ENCODE data around the gene EEF2K. TPM values are rescaled to one million over a fixed set of nuclear protein-coding genes. Genes with fewer than 3 reads are reported as not detected.

Gene EEF2K
- total RNA-seq, 2 experiments from 2014 or later: 23.9 to 28.3 TPM

GRCh38 chr16:22222006-22222405, 15.9 kb downstream of the EEF2K start:
- Mint-ChIP-seq H3K36me3 (ENCODE audit: low read depth) (peaks cover 3% of the 10 kb centered on the region), H3K4me3 (no peak overlapping the region), H3K9me3 (ENCODE audit: low read depth) (no peaks in the 10 kb centered on the region), H3K4me1 (peaks cover 9% of the 10 kb centered on the region), H3K27ac (no peak overlapping the region), H3K27me3 (no peaks in the 10 kb centered on the region)
- CTCF ChIA-PET: interaction anchor here (1.0 to 1.2 kb wide), 3 partner anchors 12 to 75 kb away, joined by 3 to 5 read pairs (median 3); no protein-coding TSS in a partner anchor
- no peak for ATAC-seq
- POLR2A ChIA-PET: no interaction called here
- intact Hi-C loops (cut with DNase I, micrococcal nuclease): no loop called here
- DNase-seq: no peak

GRCh38 chr16:22222998-22223397, 16.9 kb downstream of the EEF2K start:
- Mint-ChIP-seq H3K4me3 (no peak overlapping the region), H3K36me3 (ENCODE audit: low read depth) (no peaks in the 10 kb centered on the region), H3K4me1 (peaks cover 8% of the 10 kb centered on the region), H3K9me3 (ENCODE audit: low read depth) (no peaks in the 10 kb centered on the region), H3K27me3 (no peaks in the 10 kb centered on the region), H3K27ac (no peak overlapping the region)
- POLR2A ChIA-PET: no interaction called here
- ATAC-seq (peak; percentile 33), DNase-seq (no peak)
- intact Hi-C loops (cut with DNase I, micrococcal nuclease): no loop called here
- CTCF ChIA-PET: interaction anchor here (0.6 to 0.7 kb wide), 2 partner anchors 917 to 1968 kb away, joined by 3 read pairs; no protein-coding TSS in a partner anchor

DNA sequence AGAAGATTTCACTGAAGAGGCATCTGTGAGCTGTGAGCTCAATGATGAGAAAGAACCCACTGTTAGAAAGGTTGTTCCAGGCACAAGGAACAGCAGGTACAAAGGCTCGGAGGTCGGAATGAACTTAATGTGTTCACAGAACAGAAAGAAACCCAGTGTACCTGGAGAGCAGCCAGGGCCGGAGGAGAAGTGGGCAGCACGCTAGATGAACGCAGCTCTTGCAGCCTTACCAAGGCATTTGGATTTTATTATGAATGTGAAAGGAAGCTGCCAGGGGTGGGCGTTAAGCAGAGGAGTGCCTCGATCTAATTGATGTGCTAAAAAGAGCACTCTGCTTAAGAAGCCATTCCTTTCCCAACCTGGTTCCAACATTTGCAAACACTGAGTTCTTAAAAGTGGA, 19.0 kb downstream of the EEF2K start:
- no peak for ATAC-seq
- ChIA-PET POLR2A (no interaction called here), CTCF (no interaction called here)
- intact Hi-C loops (cut with DNase I, micrococcal nuclease): no loop called here
- peaks cover 8% of the 10 kb centered on the region for H3K4me1 Mint-ChIP-seq
- H3K4me3 Mint-ChIP-seq: no peak overlapping the region
- no peak for DNase-seq
- H3K27ac Mint-ChIP-seq: no peak overlapping the region
- no peaks in the 10 kb centered on the region for H3K9me3 Mint-ChIP-seq (ENCODE audit: low read depth)
- peaks cover 6% of the 10 kb centered on the region for H3K36me3 Mint-ChIP-seq (ENCODE audit: low read depth)
- no peaks in the 10 kb centered on the region for H3K27me3 Mint-ChIP-seq

- intact Hi-C loops (cut with DNase I, micrococcal nuclease): loop anchor here in 1 of 2 experiments (2.0 kb wide), 1 partner anchor 21 kb away; no protein-coding TSS in a partner anchor
- H3K27ac Mint-ChIP-seq: no peak overlapping the region
- ChIA-PET POLR2A (no interaction called here), CTCF (interaction anchor here (0.6 to 0.7 kb wide), 2 partner anchors 23 to 700 kb away, joined by 3 to 6 read pairs; no protein-coding TSS in a partner anchor)
- DNase-seq: no peak
- no peaks in the 10 kb centered on the region for H3K27me3 Mint-ChIP-seq
- H3K4me1 Mint-ChIP-seq: peaks cover 11% of the 10 kb centered on the region
- no peaks in the 10 kb centered on the region for H3K9me3 Mint-ChIP-seq (ENCODE audit: low read depth)
- H3K4me3 Mint-ChIP-seq: no peak overlapping the region
- peaks cover 23% of the 10 kb centered on the region for H3K36me3 Mint-ChIP-seq (ENCODE audit: low read depth)
- ATAC-seq: no peak
Measured at GRCh38 chr16:22229889-22230288, 23.8 kb downstream of the EEF2K start.

DNA sequence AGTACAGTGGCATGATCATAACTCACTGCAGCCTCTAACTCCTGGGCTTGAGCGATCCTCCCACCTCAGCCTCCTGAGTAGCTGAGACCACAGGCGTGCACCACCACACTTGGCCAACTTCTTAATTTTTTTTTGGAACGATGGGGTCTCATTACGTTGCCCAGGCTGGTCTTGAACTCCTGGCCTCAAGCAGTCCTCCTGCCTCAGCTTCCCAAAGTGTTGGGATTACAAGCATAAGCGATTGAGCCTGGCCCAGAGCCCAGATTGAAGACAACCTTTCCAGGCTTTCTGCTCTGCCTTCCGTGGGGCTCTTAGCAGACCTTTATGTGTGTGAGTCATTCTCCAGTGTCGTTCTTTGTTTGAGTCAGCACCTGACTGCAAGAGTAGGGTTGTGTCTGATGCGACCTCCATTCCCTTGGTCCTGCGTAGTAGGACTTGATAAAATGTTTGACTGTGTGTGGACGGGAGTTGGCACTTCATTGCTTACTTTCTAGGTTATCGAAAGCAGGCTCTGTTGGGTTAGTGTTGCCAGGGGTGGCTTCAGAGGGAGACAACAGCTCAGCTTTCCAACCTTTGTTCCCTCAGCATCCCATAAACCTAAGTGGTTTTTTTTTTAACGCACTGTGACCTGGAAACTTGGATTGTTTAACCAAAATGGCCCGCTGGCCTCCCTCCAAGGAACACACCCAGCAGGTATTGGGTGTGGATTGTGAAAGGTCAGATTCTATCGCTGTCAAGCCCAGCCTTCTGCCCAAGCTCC, 26.4 kb downstream of the EEF2K start:
- intact Hi-C loops (cut with DNase I, micrococcal nuclease): loop anchor here in 1 of 2 experiments (1.0 to 2.0 kb wide), 2 partner anchors 26 to 64 kb away; partner anchors contain the start of genes EEF2K and POLR3E
- H3K27me3 Mint-ChIP-seq: no peaks in the 10 kb centered on the region
- H3K36me3 Mint-ChIP-seq (ENCODE audit: low read depth): peaks cover 23% of the 10 kb centered on the region
- H3K4me3 Mint-ChIP-seq: no peak overlapping the region
- peak overlapping the region; percentile 51 for H3K27ac Mint-ChIP-seq
- H3K4me1 Mint-ChIP-seq: peaks cover 11% of the 10 kb centered on the region
- POLR2A ChIA-PET: no interaction called here
- CTCF ChIA-PET: no interaction called here
- peak; percentile 68 for DNase-seq
- ATAC-seq: peak; percentile 100
- no peaks in the 10 kb centered on the region for H3K9me3 Mint-ChIP-seq (ENCODE audit: low read depth)

DNA sequence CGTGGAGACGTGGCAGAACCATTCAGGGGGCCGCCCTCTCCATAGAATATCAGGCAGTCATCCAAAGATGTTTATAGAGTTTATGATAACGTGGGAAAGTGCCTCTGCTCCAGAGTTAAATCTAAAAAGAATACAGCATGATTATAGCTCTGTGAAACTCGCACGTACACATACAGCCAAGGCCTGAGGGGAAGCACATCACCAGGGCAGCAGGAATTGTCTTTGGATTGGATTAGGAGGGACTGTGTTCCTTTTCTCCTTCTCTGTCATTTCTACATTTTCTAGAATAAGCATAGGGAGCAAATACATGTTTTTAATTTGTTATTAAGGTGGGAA, 26.9 kb downstream of the EEF2K start:
- Mint-ChIP-seq H3K27me3 (no peaks in the 10 kb centered on the region), H3K9me3 (ENCODE audit: low read depth) (no peaks in the 10 kb centered on the region), H3K4me3 (no peak overlapping the region), H3K27ac (no peak overlapping the region), H3K36me3 (ENCODE audit: low read depth) (peaks cover 23% of the 10 kb centered on the region), H3K4me1 (peaks cover 11% of the 10 kb centered on the region)
- no peak for ATAC-seq
- intact Hi-C loops (cut with DNase I, micrococcal nuclease): loop anchor here in 1 of 2 experiments (2.0 kb wide), 1 partner anchor 64 kb away; the partner anchor contains the start of gene POLR3E
- CTCF ChIA-PET: interaction anchor here (1.1 kb wide), 1 partner anchor 25 kb away, joined by 3 read pairs; no protein-coding TSS in a partner anchor
- POLR2A ChIA-PET: no interaction called here
- DNase-seq: no peak

GRCh38 chr16:22235839-22236745, 30.0 kb downstream of the EEF2K start:
- Mint-ChIP-seq H3K9me3 (ENCODE audit: low read depth) (no peaks in the 10 kb centered on the region), H3K36me3 (ENCODE audit: low read depth) (peaks cover 26% of the 10 kb centered on the region), H3K27ac (no peak overlapping the region), H3K4me3 (no peak overlapping the region), H3K27me3 (no peaks in the 10 kb centered on the region), H3K4me1 (peaks cover 37% of the 10 kb centered on the region)
- no peak for ATAC-seq
- no peak for DNase-seq
- POLR2A ChIA-PET: no interaction called here
- intact Hi-C loops (cut with DNase I, micrococcal nuclease): no loop called here
- CTCF ChIA-PET: no interaction called here

DNA sequence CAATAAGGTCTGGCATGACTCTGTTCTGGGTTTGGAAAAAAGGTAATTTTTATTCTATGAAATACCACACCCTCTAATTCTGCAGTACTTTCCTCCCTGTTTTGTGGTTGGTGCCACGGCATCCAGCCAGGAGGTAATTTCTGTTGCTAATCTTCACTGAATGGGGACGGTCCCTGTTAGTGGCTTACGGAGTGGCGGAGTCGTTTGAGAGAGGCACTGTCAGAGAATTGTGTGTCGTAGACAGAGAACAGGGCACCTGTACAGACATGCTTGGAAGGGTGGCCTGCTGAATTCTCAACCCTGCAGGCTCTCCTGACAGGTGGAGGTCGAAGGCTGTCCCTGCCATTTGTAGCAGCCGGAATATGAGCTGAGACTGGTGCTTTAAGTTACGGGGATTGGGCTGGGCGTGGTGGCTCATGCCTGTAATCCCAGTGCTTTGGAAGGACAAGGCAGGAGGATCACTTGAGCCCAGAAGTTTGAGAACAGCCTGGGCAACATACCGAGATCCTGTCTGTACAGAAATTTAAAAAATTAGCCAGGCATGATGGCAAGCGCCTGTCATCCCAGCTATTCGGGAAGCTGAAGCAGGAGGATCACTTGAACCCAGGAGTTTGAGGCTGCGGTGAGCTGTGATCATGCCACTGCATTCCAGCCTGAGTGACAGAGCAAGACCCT, 33.2 kb downstream of the EEF2K start:
- ChIA-PET CTCF (interaction anchor here (0.9 kb wide), 1 partner anchor 23 kb away, joined by 5 read pairs; no protein-coding TSS in a partner anchor), POLR2A (no interaction called here)
- ATAC-seq (peak; percentile 69), DNase-seq (peak; percentile 39)
- Mint-ChIP-seq H3K4me3 (no peak overlapping the region), H3K27ac (no peak overlapping the region), H3K9me3 (ENCODE audit: low read depth) (no peaks in the 10 kb centered on the region), H3K27me3 (no peaks in the 10 kb centered on the region), H3K36me3 (ENCODE audit: low read depth) (peaks cover 16% of the 10 kb centered on the region), H3K4me1 (peaks cover 29% of the 10 kb centered on the region)
- intact Hi-C loops (cut with DNase I, micrococcal nuclease): no loop called here

DNA sequence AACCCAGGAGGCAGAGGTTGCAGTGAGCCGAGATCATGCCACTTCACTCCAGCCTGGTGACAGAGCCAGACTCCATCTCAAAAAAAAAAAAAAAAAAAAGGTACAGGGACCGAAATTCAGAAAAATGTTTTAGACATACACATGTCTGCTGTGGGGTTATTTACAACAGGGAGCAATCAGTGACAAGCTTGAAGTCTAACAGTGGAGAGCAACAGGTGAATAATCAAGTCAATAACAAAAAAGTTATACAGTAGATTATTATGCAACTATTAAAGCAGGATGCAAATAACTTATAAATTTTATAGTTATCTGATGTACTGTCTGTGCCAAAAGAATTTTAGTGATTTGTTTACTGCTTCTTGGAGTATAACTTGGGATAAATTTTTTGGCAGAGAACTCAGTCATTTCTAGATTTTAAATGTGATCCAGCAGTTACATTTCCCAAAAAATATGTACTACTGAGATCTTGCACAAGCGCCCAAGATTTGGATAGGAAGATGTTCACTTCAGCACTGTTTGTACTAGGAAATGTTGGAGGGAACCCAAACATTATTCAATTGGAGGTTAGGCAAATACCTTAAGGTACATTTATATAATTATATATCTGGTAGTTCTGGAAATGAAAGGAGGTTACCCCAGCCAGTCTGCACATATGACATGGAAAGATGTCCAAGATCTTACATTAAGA, 34.1 kb downstream of the EEF2K start:
- intact Hi-C loops (cut with DNase I, micrococcal nuclease): loop anchor here in 1 of 2 experiments (2.0 kb wide), 1 partner anchor 57 kb away; the partner anchor contains the start of gene POLR3E
- Mint-ChIP-seq H3K9me3 (ENCODE audit: low read depth) (no peaks in the 10 kb centered on the region), H3K27me3 (no peaks in the 10 kb centered on the region), H3K27ac (no peak overlapping the region), H3K4me3 (no peak overlapping the region), H3K4me1 (peaks cover 29% of the 10 kb centered on the region), H3K36me3 (ENCODE audit: low read depth) (peaks cover 14% of the 10 kb centered on the region)
- ATAC-seq (no peak), DNase-seq (no peak)
- ChIA-PET CTCF (interaction anchor here (0.9 kb wide), 1 partner anchor 24 kb away, joined by 5 read pairs; no protein-coding TSS in a partner anchor), POLR2A (no interaction called here)

GRCh38 chr16:22250522-22250921, 44.4 kb downstream of the EEF2K start:
- POLR2A ChIA-PET: no interaction called here
- DNase-seq: no peak
- CTCF ChIA-PET: no interaction called here
- peaks cover 3% of the 10 kb centered on the region for H3K9me3 Mint-ChIP-seq (ENCODE audit: low read depth)
- no peaks in the 10 kb centered on the region for H3K27me3 Mint-ChIP-seq
- no peak for ATAC-seq
- peaks cover 49% of the 10 kb centered on the region for H3K36me3 Mint-ChIP-seq (ENCODE audit: low read depth)
- H3K4me1 Mint-ChIP-seq: no peaks in the 10 kb centered on the region
- intact Hi-C loops (cut with DNase I, micrococcal nuclease): no loop called here
- no peak overlapping the region for H3K4me3 Mint-ChIP-seq
- no peak overlapping the region for H3K27ac Mint-ChIP-seq

- Mint-ChIP-seq H3K27me3 (no peaks in the 10 kb centered on the region), H3K36me3 (ENCODE audit: low read depth) (peaks cover 57% of the 10 kb centered on the region), H3K9me3 (ENCODE audit: low read depth) (peaks cover 3% of the 10 kb centered on the region), H3K4me3 (no peak overlapping the region), H3K4me1 (no peaks in the 10 kb centered on the region), H3K27ac (no peak overlapping the region)
- ChIA-PET POLR2A (no interaction called here), CTCF (interaction anchor here (0.7 to 0.9 kb wide), 2 partner anchors 47 to 129 kb away, joined by 3 read pairs; no protein-coding TSS in a partner anchor)
- ATAC-seq (no peak), DNase-seq (no peak)
- intact Hi-C loops (cut with DNase I, micrococcal nuclease): no loop called here
Measured at GRCh38 chr16:22252317-22252716, 46.2 kb downstream of the EEF2K start.

All from activated CD4-positive, alpha-beta T cell treated with anti-CD3 and anti-CD28 coated beads for 36 hours (primary cell).